Endothelial cell of umbilical vein (primary cell): Measurements from ENCODE around the gene MORC1. TPM values are rescaled to one million over a fixed set of nuclear protein-coding genes. Genes with fewer than 3 reads are reported as not detected.

Experiments used
- BruUV-seq: library from RNA; stranded (reverse); fragments of 400-500 nt; replicated peaks from 2 replicates; lab custom pipeline; 2021; lab: Mats Ljungman, UMichigan
- CTCF ChIA-PET: fragments of 300-600, 350-600 bp; sonication (Branson Sonifier 250); formaldehyde crosslinking; loops from one replicate; lab custom pipeline; 2021; ENCODE audit warnings: antibody characterized with exemption, inconsistent platforms; lab: Charles Lee
- POLR2A ChIA-PET: fragments of 300-600, 350-600 bp; sonication (Branson Sonifier 250); formaldehyde crosslinking; loops from one replicate; lab custom pipeline; 2021; ENCODE audit warnings: antibody characterized with exemption, inconsistent platforms; lab: Charles Lee
- DNase-seq: peaks from one replicate; pipeline ENCODE4 v3.0.0-alpha.2; 2011; ENCODE audit warnings: low read depth, low spot score
- FAIRE-seq: peaks from 2 replicates; lab custom pipeline; 2011; peaks lifted over from hg19 to GRCh38; lab: Jason Lieb, UNC
- H2AFZ ChIP-seq: 2 replicates; pipeline ENCODE4 v1.6.0; 2012; ENCODE audit warnings: low read depth, low read length, control low read depth, inconsistent platforms
- H3K27ac ChIP-seq: 2 replicates; pipeline ENCODE4 v1.5.1; 2011; ENCODE audit warnings: low read depth, mild to moderate bottlenecking, control low read depth, low read length, moderate library complexity; ENCODE audit not compliant: insufficient read depth
- H3K27me3 ChIP-seq, 2 experiments: 2 replicates each; pipeline versions ENCODE4 v1.6.0 to v1.6.1; 2011; ENCODE audit warnings: low read length in 2 of 2, mixed read lengths in 1 of 2; ENCODE audit not compliant: control insufficient read depth in 2 of 2, insufficient read depth in 2 of 2
- H3K36me3 ChIP-seq, 2 experiments: 2 replicates in 1 of 2; 3 replicates in 1 of 2; pipeline ENCODE4 v1.5.1; 2011; ENCODE audit warnings: low read length in 2 of 2, mild to moderate bottlenecking in 1 of 2, moderate library complexity in 1 of 2; ENCODE audit not compliant: control insufficient read depth in 2 of 2, insufficient read depth in 2 of 2; ENCODE audit errors: extremely low read depth in 1 of 2
- H3K4me1 ChIP-seq: 3 replicates; pipeline ENCODE4 v1.5.1; 2011; ENCODE audit warnings: mild to moderate bottlenecking, low read length; ENCODE audit not compliant: control insufficient read depth, insufficient read depth; ENCODE audit errors: extremely low read depth
- H3K4me2 ChIP-seq: 2 replicates; pipeline ENCODE4 v1.6.1; 2011; ENCODE audit warnings: low read length, control low read depth, mixed read lengths; ENCODE audit not compliant: insufficient read depth
- H3K4me3 ChIP-seq, 3 experiments: fragments of 200-600 bp in 1 of 3; sonication (generic), shearing (Covaris generic) in 1 of 3; replicated peaks in 1 of 3; 2 replicates each; pipeline ENCODE4 v1.5.1; 2011 to 2016; ENCODE audit warnings: control low read depth in 3 of 3, low read length in 3 of 3, mild to moderate bottlenecking in 2 of 3, inconsistent platforms in 1 of 3, low read depth in 1 of 3, moderate library complexity in 1 of 3; ENCODE audit not compliant: insufficient read depth in 1 of 3
- H3K79me2 ChIP-seq: 2 replicates; pipeline ENCODE4 v1.6.0; 2012; ENCODE audit warnings: low read length, inconsistent platforms; ENCODE audit not compliant: control insufficient read depth, insufficient read depth
- H3K9ac ChIP-seq: replicated peaks from 2 replicates; pipeline ENCODE3; 2011; ENCODE audit warnings: low read length, control low read depth; ENCODE audit not compliant: insufficient read depth; ENCODE audit errors: extremely low read depth
- H3K9me1 ChIP-seq: replicated peaks from 3 replicates; pipeline ENCODE4 v1.6.0; 2011; ENCODE audit warnings: mild to moderate bottlenecking, low read length; ENCODE audit not compliant: control insufficient read depth, insufficient read depth; ENCODE audit errors: extremely low read depth
- H3K9me3 ChIP-seq: replicated peaks from 2 replicates; pipeline ENCODE4 v1.5.1; 2012; ENCODE audit warnings: low read length, inconsistent platforms; ENCODE audit not compliant: control insufficient read depth, insufficient read depth
- H4K20me1 ChIP-seq: replicated peaks from 2 replicates; pipeline ENCODE3; 2011; ENCODE audit warnings: mild to moderate bottlenecking, low read length; ENCODE audit not compliant: control insufficient read depth, insufficient read depth; ENCODE audit errors: extremely low read depth
- EZH2 ChIP-seq: IDR thresholded peaks from 2 replicates; pipeline ENCODE4 v1.6.1; 2012; ENCODE audit warnings: borderline replicate concordance, low read depth, mild to moderate bottlenecking, moderate library complexity, low read length, inconsistent platforms; ENCODE audit not compliant: severe bottlenecking
- FOS ChIP-seq: IDR thresholded peaks from 2 replicates; pipeline ENCODE4 v1.6.1; 2011; ENCODE audit warnings: mild to moderate bottlenecking, low read length, moderate library complexity, borderline replicate concordance; ENCODE audit not compliant: insufficient read depth
- GATA2 ChIP-seq: IDR thresholded peaks from 2 replicates; pipeline ENCODE4 v1.7.0; 2011; ENCODE audit warnings: low read depth, mild to moderate bottlenecking, moderate library complexity, mixed read lengths, low read length; ENCODE audit not compliant: insufficient read length, insufficient read depth
- JUN ChIP-seq: IDR thresholded peaks from 2 replicates; pipeline ENCODE4 v1.6.1; 2011; ENCODE audit warnings: borderline replicate concordance, low read depth; ENCODE audit not compliant: insufficient read length, insufficient read depth
- MYC ChIP-seq: IDR thresholded peaks from one replicate; pipeline ENCODE4 v1.6.1; 2011; ENCODE audit warnings: mild to moderate bottlenecking, low read depth, low read length
- POLR2A ChIP-seq: IDR thresholded peaks from 2 replicates; pipeline ENCODE4 v1.6.1; 2012; ENCODE audit warnings: low read depth, mild to moderate bottlenecking, control low read depth, low read length
- POLR2AphosphoS5 ChIP-seq: IDR thresholded peaks from 2 replicates; pipeline ENCODE4 v1.6.1; 2012; ENCODE audit warnings: low read depth, mild to moderate bottlenecking, control low read depth, low read length, moderate library complexity; ENCODE audit not compliant: insufficient read depth
- dilution Hi-C: fragments of 300-500 bp; cut with MboI; formaldehyde crosslinking; loops from one replicate; pipeline ENCODE4 v1.15.0; 2019; ENCODE audit warnings: low sequenced_read_pairs; ENCODE audit not compliant: extremely low pct_ligation_motif_present
- intact Hi-C: fragments of 100-400 bp; cut with micrococcal nuclease; formaldehyde crosslinking; loops from one replicate; pipeline ENCODE4 v1.10.0; 2022
- polyA plus RNA-seq, 4 experiments: library from polyadenylated mRNA; depleted of rRNA in 3 of 4; stranded (reverse) in 3 of 4; unstranded in 1 of 4; fragments of >200 nt; gene quantifications; 2 replicates each; pipeline versions ENCODE4 v1.2.1 to v1.2.3, GENCODE V29; 2011 to 2012; ENCODE audit warnings: missing spikeins in 1 of 4
- total RNA-seq: library from RNA; stranded (reverse); gene quantifications from 2 replicates; pipeline ENCODE4 v1.2.3, GENCODE V29; 2021
- TF ChIP-seq, protein P1 (sequence below), 2 donors: IDR thresholded peaks; 1 replicate in 1 of 2; 2 replicates in 1 of 2; pipeline ENCODE4 v1.5.1; 2011; ENCODE audit warnings: low read length in 2 of 2, mild to moderate bottlenecking in 2 of 2, moderate library complexity in 2 of 2, control low read depth in 1 of 2, inconsistent platforms in 1 of 2, low read depth in 1 of 2; ENCODE audit not compliant: insufficient read depth in 1 of 2; ENCODE audit errors: extremely low read depth in 1 of 2
- TF ChIP-seq, protein P2 (sequence below): IDR thresholded peaks from 2 replicates; pipeline ENCODE4 v1.6.1; 2011; ENCODE audit not compliant: insufficient read depth, insufficient read length

The MORC1 gene
- total and polyA plus RNA-seq, 2 donors (not counting 3 experiments of a cell fraction or from before 2014, with no cell fraction given), result not detected

DNA sequence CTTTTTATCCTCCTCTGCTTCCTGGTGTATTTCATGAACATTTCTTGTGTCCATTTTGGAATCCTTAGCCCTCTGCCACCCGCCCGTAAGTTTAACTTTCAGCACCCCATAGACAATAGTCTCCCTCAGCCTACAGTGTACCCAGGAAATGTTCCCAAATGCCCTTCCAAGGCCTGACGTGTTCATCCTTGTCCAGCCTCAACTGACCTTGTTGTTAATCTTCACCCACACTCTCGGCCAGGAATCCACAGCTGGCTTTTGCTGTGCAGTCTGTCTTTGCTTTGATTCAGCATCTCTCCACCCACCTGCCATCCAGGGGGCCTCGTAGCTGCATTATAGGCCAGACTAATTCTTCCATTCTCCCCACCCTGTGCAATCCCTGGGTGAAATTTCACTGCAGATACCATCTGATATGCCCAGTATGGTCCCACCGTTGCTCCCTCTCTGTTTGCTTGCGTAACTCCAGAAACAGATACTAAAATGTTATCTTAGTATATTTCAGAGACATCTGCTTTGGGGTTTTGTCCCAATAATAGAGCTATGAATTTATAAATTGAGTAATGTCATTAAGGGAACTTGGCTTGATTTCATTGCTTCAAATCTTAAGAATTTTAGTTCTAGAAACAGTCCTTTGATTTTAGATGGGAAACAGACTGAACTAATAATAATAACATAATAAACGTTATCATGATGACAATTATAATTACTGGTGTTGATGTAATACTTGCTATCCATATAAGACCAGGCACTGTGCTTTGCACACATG is 180.8 kb downstream of the MORC1 start:
- DNase-seq (no peak), FAIRE-seq (no peak)
- Histone ChIP-seq H2AFZ (no peak overlapping the region), H3K4me1 (no peaks in the 10 kb centered on the region), H4K20me1 (no peaks in the 10 kb centered on the region), H3K36me3 (no peaks in the 10 kb centered on the region), H3K9ac (no peak overlapping the region), H3K4me3 (no peak overlapping the region), H3K9me1 (no peaks in the 10 kb centered on the region), H3K4me2 (no peak overlapping the region), H3K27me3 (no peaks in the 10 kb centered on the region), H3K27ac (no peak overlapping the region), H3K79me2 (no peaks in the 10 kb centered on the region), H3K9me3 (no peaks in the 10 kb centered on the region)
- CTCF ChIA-PET, result no interaction called here
- dilution Hi-C loops (no loop called here), intact Hi-C loops (no loop called here)
- BruUV-seq, result no TSS peak
- POLR2A ChIA-PET, result no interaction called here
- TF ChIP-seq, protein P1, sequence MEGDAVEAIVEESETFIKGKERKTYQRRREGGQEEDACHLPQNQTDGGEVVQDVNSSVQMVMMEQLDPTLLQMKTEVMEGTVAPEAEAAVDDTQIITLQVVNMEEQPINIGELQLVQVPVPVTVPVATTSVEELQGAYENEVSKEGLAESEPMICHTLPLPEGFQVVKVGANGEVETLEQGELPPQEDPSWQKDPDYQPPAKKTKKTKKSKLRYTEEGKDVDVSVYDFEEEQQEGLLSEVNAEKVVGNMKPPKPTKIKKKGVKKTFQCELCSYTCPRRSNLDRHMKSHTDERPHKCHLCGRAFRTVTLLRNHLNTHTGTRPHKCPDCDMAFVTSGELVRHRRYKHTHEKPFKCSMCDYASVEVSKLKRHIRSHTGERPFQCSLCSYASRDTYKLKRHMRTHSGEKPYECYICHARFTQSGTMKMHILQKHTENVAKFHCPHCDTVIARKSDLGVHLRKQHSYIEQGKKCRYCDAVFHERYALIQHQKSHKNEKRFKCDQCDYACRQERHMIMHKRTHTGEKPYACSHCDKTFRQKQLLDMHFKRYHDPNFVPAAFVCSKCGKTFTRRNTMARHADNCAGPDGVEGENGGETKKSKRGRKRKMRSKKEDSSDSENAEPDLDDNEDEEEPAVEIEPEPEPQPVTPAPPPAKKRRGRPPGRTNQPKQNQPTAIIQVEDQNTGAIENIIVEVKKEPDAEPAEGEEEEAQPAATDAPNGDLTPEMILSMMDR (IDR thresholded peaks at IDR 0.05; ENCODE audit: extremely low read depth in 1 of 2, insufficient read depth in 1 of 2, low read depth in 1 of 2, low read length in 2 of 2), result no peak
- TF ChIP-seq POLR2AphosphoS5 (no peak), EZH2 (no peak), GATA2 (no peak), POLR2A (no peak), MYC (no peak), JUN (no peak), FOS (no peak)
- TF ChIP-seq, protein P2, sequence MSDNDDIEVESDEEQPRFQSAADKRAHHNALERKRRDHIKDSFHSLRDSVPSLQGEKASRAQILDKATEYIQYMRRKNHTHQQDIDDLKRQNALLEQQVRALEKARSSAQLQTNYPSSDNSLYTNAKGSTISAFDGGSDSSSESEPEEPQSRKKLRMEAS, result no peak
